ENCODE results near the gene ADAM33.

The ADAM33 gene

GRCh38 chr20:3680701-3681351, 984 bp downstream of the ADAM33 start:
- H3K27ac Mint-ChIP-seq = peak overlapping the region; percentile 41 to 96 (median 91)
- no peaks in the 10 kb centered on the region for H3K9me3 Mint-ChIP-seq
- H3K27me3 Mint-ChIP-seq (ENCODE audit: low read depth) = peaks cover 31% of the 10 kb centered on the region
- H3K4me1 Mint-ChIP-seq = peaks cover 62% of the 10 kb centered on the region
- H3K36me3 Mint-ChIP-seq (ENCODE audit: low read depth) = no peaks in the 10 kb centered on the region
- H3K4me3 Mint-ChIP-seq = peak overlapping the region; percentile 79 to 88 (median 79)
- TF ChIP-seq CTCF (IDR thresholded peaks at IDR 0.05; ENCODE audit: unreplicated experiment in 3 of 3) = no peak

- H3K4me1 Mint-ChIP-seq = peaks cover 54% of the 10 kb centered on the region
- H3K9me3 Mint-ChIP-seq = no peaks in the 10 kb centered on the region
- TF ChIP-seq CTCF (IDR thresholded peaks at IDR 0.05; ENCODE audit: unreplicated experiment in 3 of 3) = no peak
- no peaks in the 10 kb centered on the region for H3K36me3 Mint-ChIP-seq (ENCODE audit: low read depth)
- peaks cover 32% of the 10 kb centered on the region for H3K27me3 Mint-ChIP-seq (ENCODE audit: low read depth)
- peak overlapping the region; percentile 46 to 74 (median 74) for H3K4me3 Mint-ChIP-seq
- peak overlapping the region in 2 of 3 experiments; percentile 91 to 95 for H3K27ac Mint-ChIP-seq
Observed at GRCh38 chr20:3679749-3680700, 1.8 kb downstream of the ADAM33 start.

- H3K27ac Mint-ChIP-seq = peak overlapping the region; percentile 49 to 95 (median 91)
- H3K4me1 Mint-ChIP-seq = peaks cover 46% of the 10 kb centered on the region
- H3K9me3 Mint-ChIP-seq = no peaks in the 10 kb centered on the region
- H3K36me3 Mint-ChIP-seq (ENCODE audit: low read depth) = no peaks in the 10 kb centered on the region
- peak overlapping the region; percentile 46 to 74 (median 71) for H3K4me3 Mint-ChIP-seq
- no peak for TF ChIP-seq CTCF (IDR thresholded peaks at IDR 0.05; ENCODE audit: unreplicated experiment in 3 of 3)
- H3K27me3 Mint-ChIP-seq (ENCODE audit: low read depth) = peaks cover 33% of the 10 kb centered on the region
Observed at GRCh38 chr20:3678856-3679720, 2.7 kb downstream of the ADAM33 start.

- H3K27ac Mint-ChIP-seq = peak overlapping the region; percentile 63 to 95 (median 90)
- no peaks in the 10 kb centered on the region for H3K9me3 Mint-ChIP-seq
- H3K27me3 Mint-ChIP-seq (ENCODE audit: low read depth) = peaks cover 34% of the 10 kb centered on the region
- TF ChIP-seq CTCF (IDR thresholded peaks at IDR 0.05; ENCODE audit: unreplicated experiment in 3 of 3) = no peak
- H3K36me3 Mint-ChIP-seq (ENCODE audit: low read depth) = no peaks in the 10 kb centered on the region
- H3K4me1 Mint-ChIP-seq = peaks cover 46% of the 10 kb centered on the region
- H3K4me3 Mint-ChIP-seq = peak overlapping the region in 1 of 3 experiments; percentile 63
Observed at GRCh38 chr20:3678198-3678597, 3.6 kb downstream of the ADAM33 start.

- H3K27me3 Mint-ChIP-seq (ENCODE audit: low read depth) = peaks cover 38% of the 10 kb centered on the region
- peak overlapping the region in 2 of 3 experiments; percentile 43 to 63 for H3K4me3 Mint-ChIP-seq
- TF ChIP-seq CTCF (IDR thresholded peaks at IDR 0.05; ENCODE audit: unreplicated experiment in 3 of 3) = no peak
- no peaks in the 10 kb centered on the region for H3K9me3 Mint-ChIP-seq
- H3K27ac Mint-ChIP-seq = peak overlapping the region; percentile 63 to 95 (median 90)
- no peaks in the 10 kb centered on the region for H3K36me3 Mint-ChIP-seq (ENCODE audit: low read depth)
- peaks cover 46% of the 10 kb centered on the region for H3K4me1 Mint-ChIP-seq
Observed at GRCh38 chr20:3677733-3678132, 4.1 kb downstream of the ADAM33 start.
